Gastroesophageal sphincter (tissue), 4 donors: ENCODE data around the gene SOHLH1. TPM values are rescaled to one million over a fixed set of nuclear protein-coding genes. Genes with fewer than 3 reads are reported as not detected.

Source experiments
- ATAC-seq: fragments of 150-250 bp; one replicate; pipeline ENCODE4 v1.9.1; 2016; ENCODE audit warnings: mild to moderate bottlenecking, moderate library complexity
- H3K27ac ChIP-seq, 4 donors: fragments of 200-600 bp; sonication (generic) in 3 of 4; 1 replicate in 3 of 4; 2 replicates in 1 of 4; pipeline ENCODE4 v1.5.1; 2016 to 2019
- H3K27me3 ChIP-seq: fragments of 200-600 bp; sonication (generic); one replicate; pipeline ENCODE4 v1.5.1; 2019
- H3K36me3 ChIP-seq, 2 donors: fragments of 200-600 bp; sonication (generic); one replicate each; pipeline ENCODE4 v1.5.1; 2019; ENCODE audit warnings: control low read depth in 1 of 2
- H3K4me1 ChIP-seq, 3 donors: fragments of 200-600 bp; sonication (generic); 1 replicate in 2 of 3; 2 replicates in 1 of 3; pipeline ENCODE4 v1.5.1; 2016 to 2019; ENCODE audit warnings: control low read depth in 2 of 3
- H3K4me3 ChIP-seq, 2 donors: fragments of 200-600 bp; sonication (generic); one replicate each; pipeline ENCODE4 v1.5.1; 2019; ENCODE audit warnings: mild to moderate bottlenecking in 1 of 2, moderate library complexity in 1 of 2
- H3K9me3 ChIP-seq, 3 donors: fragments of 200-600 bp; sonication (generic); one replicate each; pipeline ENCODE4 v1.5.1; 2017 to 2019; ENCODE audit warnings: control low read depth in 2 of 3
- CTCF ChIP-seq, 4 experiments: fragments of 200-600 bp in 2 of 4; fragments of 450-650 bp in 2 of 4; sonication (generic) in 1 of 4; IDR thresholded peaks; one replicate each; pipeline ENCODE4 v1.5.1; 2017 to 2019; ENCODE audit warnings: antibody characterized with exemption in 4 of 4, mild to moderate bottlenecking in 2 of 4, moderate library complexity in 2 of 4
- EP300 ChIP-seq: sonication (generic); formaldehyde crosslinking; IDR thresholded peaks from one replicate; pipeline ENCODE4 v1.6.1; 2017; ENCODE audit warnings: antibody characterized with exemption, mild to moderate bottlenecking
- POLR2A ChIP-seq, 2 donors: fragments of 450-650 bp; IDR thresholded peaks; one replicate each; pipeline ENCODE4 v1.6.1; 2017; ENCODE audit warnings: antibody characterized with exemption in 2 of 2, mild to moderate bottlenecking in 2 of 2, moderate library complexity in 1 of 2
- POLR2AphosphoS5 ChIP-seq: sonication (generic); formaldehyde crosslinking; IDR thresholded peaks from one replicate; pipeline ENCODE4 v1.6.1; 2017; ENCODE audit warnings: antibody characterized with exemption
- WGBS, 2 donors: methylation state at CpG; one replicate each; pipeline ENCODE4 v1.1.5; 2018; ENCODE audit warnings: low coverage in 1 of 2; 5-methylcytosine and 5-hydroxymethylcytosine counted together
- total RNA-seq, 4 donors: library from RNA; depleted of rRNA; stranded (reverse); fragments of >200 nt; gene quantifications; one replicate each; pipeline ENCODE4 v1.1.0, GENCODE V29; 2016

Gene SOHLH1
- total RNA-seq, 4 donors from 2014 or later: not detected

DNA sequence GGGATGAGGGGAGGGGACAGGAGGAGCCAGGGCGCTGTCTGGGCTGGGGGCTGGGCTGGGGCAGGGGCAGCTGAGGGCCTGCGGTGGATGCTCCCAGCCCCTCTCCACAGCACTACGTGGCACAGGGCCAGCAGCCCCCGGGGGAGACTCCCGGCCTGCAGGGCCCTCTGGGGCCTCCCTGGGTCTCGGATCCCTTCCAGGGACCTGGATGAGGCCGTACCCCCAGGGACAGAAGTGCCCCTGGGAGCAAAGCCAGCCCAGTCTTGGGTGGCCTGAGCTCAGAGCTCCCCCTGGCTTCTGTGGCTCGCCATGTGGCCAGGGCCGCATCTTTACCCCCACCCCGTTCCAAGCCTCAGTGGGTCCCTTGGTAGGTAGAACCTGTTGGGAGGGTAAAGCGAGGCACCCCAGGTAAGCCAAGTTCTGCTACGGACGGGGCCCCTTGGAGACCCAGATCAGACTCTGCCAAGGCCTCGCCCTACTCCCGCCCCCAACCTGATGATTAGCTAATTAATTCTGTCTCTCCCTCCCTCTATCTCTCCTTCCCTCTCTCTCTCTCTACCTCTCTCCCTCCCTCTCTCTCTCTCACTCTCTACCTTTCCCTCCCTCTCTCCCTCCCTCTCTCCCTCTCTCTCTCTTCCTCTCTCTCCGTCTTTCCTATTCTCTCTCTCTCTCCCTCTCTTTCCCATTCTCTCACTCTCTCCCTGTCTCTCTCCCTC, 27.0 kb upstream of the SOHLH1 start:
- Histone ChIP-seq H3K4me3 (no peak overlapping the region), H3K9me3 (peaks cover 0 to 11% (median 0%) of the 10 kb centered on the region in 3 donors), H3K36me3 (no peaks in the 10 kb centered on the region), H3K4me1 (no peaks in the 10 kb centered on the region), H3K27me3 (peaks cover 87% of the 10 kb centered on the region), H3K27ac (no peak overlapping the region)
- TF ChIP-seq POLR2AphosphoS5: no peak
- TF ChIP-seq CTCF (IDR thresholded peaks at IDR 0.05): no peak
- TF ChIP-seq EP300: no peak
- TF ChIP-seq POLR2A (IDR thresholded peaks at IDR 0.05): no peak
- 50 to 62% methylated on average over 5 to 15 of the region's 16 CpGs for WGBS, 2 donors
- ATAC-seq: no peak

- Histone ChIP-seq H3K4me3 (no peak overlapping the region), H3K27ac (no peak overlapping the region), H3K9me3 (no peaks in the 10 kb centered on the region), H3K4me1 (no peaks in the 10 kb centered on the region), H3K27me3 (peaks cover 94% of the 10 kb centered on the region), H3K36me3 (no peaks in the 10 kb centered on the region)
- ATAC-seq: no peak
- TF ChIP-seq POLR2AphosphoS5: no peak
- no peak for TF ChIP-seq EP300
- no peak for TF ChIP-seq POLR2A (IDR thresholded peaks at IDR 0.05)
- no peak for TF ChIP-seq CTCF (IDR thresholded peaks at IDR 0.05)
- 10 to 13% methylated on average over 2 to 3 of the region's 16 CpGs for WGBS, 2 donors
These were observed 25.0 kb upstream of the SOHLH1 start for GRCh38 chr9:135724186-135724787.

GRCh38 chr9:135722365-135722764, 23.1 kb upstream of the SOHLH1 start:
- TF ChIP-seq POLR2AphosphoS5: no peak
- no peak for TF ChIP-seq CTCF (IDR thresholded peaks at IDR 0.05)
- no peak for TF ChIP-seq POLR2A (IDR thresholded peaks at IDR 0.05)
- no peak for TF ChIP-seq EP300
- H3K4me1 ChIP-seq: no peaks in the 10 kb centered on the region
- no peaks in the 10 kb centered on the region for H3K36me3 ChIP-seq
- peaks cover 95% of the 10 kb centered on the region for H3K27me3 ChIP-seq
- H3K27ac ChIP-seq: no peak overlapping the region
- no peak for ATAC-seq
- 20 to 50% methylated on average over 1 to 5 of the region's 18 CpGs for WGBS, 2 donors
- no peak overlapping the region for H3K4me3 ChIP-seq
- no peaks in the 10 kb centered on the region for H3K9me3 ChIP-seq

DNA sequence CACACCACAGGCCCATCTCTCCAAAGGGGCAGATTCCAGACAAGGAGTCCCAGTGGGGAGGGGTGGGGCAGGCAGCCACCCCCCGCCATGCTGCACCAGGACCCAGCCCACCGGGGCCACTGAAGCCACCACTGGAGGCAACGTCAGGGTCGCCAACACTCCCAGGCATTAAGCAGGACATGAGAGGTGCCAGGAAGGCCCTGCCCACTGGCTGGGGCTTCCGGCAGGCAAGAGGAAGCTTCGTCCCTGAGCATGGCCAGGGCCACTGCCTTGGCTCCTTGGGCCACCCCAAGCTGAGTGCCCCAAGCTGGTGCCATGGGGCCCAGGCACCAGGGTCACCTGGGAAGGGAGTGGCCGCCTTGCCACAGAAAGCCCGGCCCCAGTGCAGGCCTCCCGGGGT, 20.2 kb upstream of the SOHLH1 start:
- Histone ChIP-seq H3K4me3 (no peak overlapping the region), H3K27me3 (peaks cover 100% of the 10 kb centered on the region), H3K27ac (no peak overlapping the region), H3K36me3 (no peaks in the 10 kb centered on the region), H3K9me3 (no peaks in the 10 kb centered on the region), H3K4me1 (peaks cover 0 to 6% (median 0%) of the 10 kb centered on the region in 3 donors)
- TF ChIP-seq CTCF (IDR thresholded peaks at IDR 0.05): no peak
- TF ChIP-seq EP300: no peak
- TF ChIP-seq POLR2AphosphoS5: no peak
- no peak for TF ChIP-seq POLR2A (IDR thresholded peaks at IDR 0.05)
- no CpG with 5 or more reads among the region's 9 CpGs for WGBS, 2 donors
- no peak for ATAC-seq

DNA sequence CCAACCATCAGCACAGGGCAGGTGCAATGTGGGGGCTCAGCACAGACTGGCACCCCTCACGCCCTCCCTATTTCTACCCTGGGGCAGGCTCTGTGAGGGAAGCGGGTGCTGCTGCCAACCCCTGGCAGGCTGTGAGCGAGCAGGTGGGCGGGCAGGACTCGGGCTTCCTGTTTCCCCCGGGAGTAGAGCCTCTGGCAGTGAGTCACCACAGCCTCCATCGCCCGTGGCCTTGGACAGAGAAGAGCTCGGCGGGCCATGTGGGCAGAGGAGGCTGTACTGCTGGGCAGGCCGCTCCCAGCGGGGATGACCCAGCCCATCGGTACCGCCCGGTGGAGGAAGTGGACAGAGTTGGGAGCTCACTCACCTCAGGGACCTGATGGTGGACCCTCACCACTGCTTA, 19.3 kb upstream of the SOHLH1 start:
- no peaks in the 10 kb centered on the region for H3K36me3 ChIP-seq
- TF ChIP-seq POLR2A (IDR thresholded peaks at IDR 0.05) (no peak), POLR2AphosphoS5 (no peak), CTCF (IDR thresholded peaks at IDR 0.05) (no peak), EP300 (no peak)
- H3K4me3 ChIP-seq: no peak overlapping the region
- H3K27ac ChIP-seq: no peak overlapping the region
- H3K9me3 ChIP-seq: no peaks in the 10 kb centered on the region
- no CpG with 5 or more reads among the region's 15 CpGs for WGBS, 2 donors
- ATAC-seq: no peak
- peaks cover 0 to 7% (median 0%) of the 10 kb centered on the region in 3 donors for H3K4me1 ChIP-seq
- peaks cover 99% of the 10 kb centered on the region for H3K27me3 ChIP-seq
